Stimulated activated CD4-positive, alpha-beta T cell treated with anti-CD3 and anti-CD28 coated beads, Interleukin-1b, Interleukin-23, amount 100 ng/mL, for 48 hours (primary cell): ENCODE measurements around the gene WDR48.

ENCODE experiments used
- DNase-seq: peaks from one replicate; pipeline ENCODE4 v3.0.0-alpha.2; 2020

WDR48 gene

GRCh38 chr3:39125841-39126500, 74.2 kb downstream of the WDR48 start:
- DNase-seq = no peak

DNA sequence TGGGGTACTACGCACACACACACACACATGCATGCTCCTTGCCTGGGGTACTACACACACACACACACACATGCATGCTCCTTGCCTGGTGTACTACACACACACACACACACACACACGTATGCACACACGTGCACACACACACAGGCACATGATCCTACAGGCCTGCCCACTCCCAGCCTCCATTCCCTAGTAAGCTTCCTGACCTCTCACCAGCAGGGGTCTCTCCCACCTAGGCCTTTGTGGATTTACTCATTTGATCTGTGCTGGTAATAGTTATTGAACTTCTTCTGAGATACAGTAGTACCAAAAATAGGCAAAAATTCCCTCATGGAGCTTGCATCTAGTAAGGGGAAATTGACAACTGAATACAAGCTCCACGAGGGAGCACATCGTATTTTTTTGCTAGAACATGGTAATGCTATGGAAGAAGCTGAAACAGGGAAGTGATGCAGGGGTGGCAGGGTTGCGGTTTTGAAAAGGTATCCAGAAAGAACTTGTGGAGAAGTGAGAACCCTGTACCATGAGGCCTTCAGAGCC, 74.8 kb downstream of the WDR48 start:
- no peak for DNase-seq

GRCh38 chr3:39127269-39127907, 75.6 kb downstream of the WDR48 start:
- no peak for DNase-seq

- DNase-seq = no peak
Observed at GRCh38 chr3:39127908-39128304, 76.1 kb downstream of the WDR48 start.

DNA sequence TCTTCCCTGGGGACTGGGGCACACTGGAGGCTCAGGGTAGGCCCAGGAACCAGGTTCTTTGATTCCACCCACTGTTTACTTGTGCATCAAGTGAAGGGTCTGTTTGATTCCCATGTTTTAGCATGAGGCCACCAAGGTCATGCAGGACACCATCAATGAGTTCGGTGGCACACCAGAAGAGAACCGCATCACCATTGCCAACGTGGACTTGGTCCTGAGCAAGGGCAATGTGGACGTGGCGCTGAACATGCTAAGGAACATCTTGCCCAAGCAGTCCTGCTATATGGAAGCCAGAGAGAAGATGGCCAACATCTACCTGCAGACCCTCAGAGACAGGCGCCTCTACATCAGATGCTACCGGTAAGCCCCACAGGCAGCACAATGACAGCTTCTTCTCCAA, 77.1 kb downstream of the WDR48 start:
- DNase-seq = no peak

GRCh38 chr3:39130026-39130425, 78.2 kb downstream of the WDR48 start:
- DNase-seq = no peak

DNA sequence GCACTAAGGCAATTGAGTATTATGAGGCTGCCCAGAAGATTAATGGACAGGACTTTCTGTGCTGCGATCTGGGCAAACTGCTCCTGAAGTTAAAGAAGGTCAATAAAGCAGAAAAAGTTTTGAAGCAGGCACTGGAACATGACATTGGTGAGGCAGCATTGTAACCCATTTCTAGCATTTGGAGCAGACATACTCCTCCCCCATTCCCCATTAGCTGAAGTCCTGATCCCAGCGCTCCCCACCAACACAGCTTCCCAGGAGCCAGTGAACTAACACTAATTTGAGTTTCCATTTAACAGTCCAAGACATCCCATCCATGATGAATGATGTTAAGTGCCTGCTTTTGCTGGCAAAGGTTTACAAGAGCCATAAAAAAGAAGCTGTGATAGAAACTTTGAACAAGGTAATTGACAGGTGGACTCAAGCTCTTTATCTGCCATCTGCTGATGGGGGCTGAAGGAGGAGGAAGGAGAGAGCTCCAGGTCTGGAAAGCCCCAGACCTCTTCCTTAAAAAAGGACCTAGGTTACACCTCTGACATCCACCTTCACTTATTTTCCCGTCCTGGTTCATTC, 79.0 kb downstream of the WDR48 start:
- DNase-seq = no peak

GRCh38 chr3:39132096-39133092, 80.6 kb downstream of the WDR48 start:
- no peak for DNase-seq

DNA sequence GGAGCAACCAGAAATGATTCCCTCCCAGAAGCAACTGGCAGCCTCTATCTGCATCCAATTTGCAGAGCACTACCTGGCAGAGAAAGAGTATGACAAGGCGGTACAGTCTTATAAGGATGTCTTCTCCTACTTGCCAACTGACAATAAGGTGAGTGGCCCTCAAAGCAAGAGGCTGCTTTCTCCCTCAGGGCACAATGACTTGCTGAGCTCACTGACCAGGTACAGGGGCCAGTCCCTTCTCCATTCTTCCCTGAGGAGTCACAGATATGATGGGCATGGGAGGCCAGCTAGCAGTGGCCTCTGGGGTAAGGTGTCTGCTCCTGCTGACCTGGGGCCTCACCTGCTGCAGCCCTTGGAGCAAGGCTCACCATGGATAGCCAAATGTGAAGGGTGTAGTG, 81.3 kb downstream of the WDR48 start:
- DNase-seq = no peak

DNA sequence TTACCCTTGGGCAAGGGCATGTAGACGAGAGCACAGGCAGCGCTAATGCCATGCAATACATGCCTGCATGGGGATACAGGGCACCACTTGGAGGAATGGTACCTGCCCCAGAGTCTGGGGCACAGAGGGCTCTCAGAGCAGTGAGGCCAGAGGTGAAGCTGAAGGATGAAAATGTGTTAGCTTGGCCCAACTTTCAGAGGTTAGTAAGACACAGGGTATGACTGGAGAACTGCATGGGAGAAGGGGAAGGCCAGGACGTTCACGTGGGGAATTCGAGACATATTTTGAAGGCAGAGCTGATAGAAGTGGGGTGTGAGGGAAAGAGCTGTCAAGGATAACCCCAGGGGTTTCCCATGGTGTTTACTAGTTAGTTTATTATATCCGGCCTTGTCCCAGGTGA, 82.0 kb downstream of the WDR48 start:
- no peak for DNase-seq

DNA sequence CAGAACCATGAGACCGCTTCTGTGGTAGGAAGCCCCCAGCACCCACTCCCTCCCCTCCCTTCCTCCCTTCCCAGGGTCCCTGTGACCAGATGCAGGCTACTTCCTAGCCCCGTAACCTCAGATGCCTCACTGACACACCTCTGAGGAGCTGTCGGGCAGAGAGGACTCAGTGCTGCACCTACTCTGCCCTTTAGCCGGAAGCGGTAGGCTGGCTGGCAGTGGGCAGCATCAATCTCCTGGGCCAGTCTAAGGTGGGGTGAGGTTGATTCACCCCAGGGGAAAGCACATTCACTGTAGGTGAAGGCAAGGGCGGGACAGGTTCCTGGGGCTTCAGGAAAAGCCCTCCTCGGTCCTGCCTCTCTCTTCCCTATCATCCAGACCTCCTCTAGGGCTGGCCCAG, 82.5 kb downstream of the WDR48 start:
- no peak for DNase-seq

DNA sequence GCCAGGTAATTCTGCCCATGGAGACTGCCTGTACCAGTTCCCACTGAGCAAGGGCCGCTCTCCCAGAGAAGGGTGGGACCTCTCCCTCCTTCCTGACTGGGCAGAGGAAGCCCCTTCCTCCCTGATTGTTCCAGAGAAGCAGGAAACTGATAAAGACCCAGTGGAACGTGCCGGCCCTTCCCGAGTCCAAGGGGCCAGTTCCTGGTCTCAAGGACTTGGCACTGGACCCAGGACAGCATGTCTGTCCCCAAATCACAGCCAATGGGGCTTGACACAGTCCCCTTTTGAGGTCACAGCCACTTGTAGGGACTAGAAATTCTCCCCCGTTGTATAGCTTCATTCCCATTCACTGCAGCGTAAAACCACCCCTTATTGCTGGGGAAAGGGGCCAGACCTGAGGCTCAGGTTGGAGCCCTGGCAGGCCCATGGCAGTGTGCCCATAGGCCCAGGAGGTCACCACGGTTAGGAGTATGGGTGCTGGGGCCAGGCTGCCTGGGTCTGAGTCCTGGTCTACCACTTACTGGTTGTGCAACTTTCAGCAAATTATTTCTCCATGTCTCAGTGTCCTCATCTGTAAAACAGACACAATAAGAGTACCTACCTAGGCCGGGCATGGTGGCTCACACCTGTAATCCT, 83.5 kb downstream of the WDR48 start:
- DNase-seq = no peak

DNA sequence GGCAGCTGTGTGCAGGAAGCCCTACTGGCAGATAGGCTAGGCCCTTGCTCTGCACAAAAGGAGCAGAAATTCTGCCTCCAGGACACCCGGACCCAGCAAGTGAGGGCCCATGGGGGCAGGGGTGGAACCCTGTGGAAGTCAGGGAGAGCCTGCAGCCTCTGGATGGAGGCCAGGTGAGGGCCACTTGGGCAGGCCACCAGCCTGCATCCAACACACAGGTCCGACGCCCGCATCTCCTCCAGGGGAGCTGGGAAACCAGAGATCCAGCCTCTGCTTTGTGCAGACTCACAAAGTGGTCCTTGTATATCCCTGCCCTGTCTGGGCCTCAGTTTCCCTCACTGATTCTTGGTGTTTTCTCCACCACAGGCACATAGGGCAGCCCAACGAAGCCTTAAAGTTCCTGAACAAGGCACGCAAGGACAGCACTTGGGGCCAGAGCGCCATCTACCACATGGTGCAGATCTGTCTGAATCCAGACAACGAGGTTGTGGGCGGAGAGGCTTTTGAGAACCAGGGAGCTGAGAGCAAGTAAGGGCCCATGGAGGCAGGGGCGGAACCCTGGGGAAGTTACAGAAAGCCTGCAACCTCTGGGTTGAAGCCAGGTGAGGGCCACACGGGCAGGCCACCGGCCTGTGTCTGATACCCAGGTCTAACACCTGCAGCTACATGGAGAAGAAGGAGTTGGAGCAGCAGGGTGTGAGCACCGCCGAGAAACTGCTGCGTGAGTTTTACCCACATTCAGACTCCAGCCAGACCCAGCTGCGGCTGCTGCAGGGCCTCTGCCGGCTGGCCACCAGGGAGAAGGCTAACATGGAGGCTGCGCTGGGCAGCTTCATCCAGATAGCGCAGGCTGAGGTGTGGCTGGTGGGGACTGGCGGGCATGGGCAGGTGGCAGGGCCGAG, 85.0 kb downstream of the WDR48 start:
- DNase-seq = no peak

DNA sequence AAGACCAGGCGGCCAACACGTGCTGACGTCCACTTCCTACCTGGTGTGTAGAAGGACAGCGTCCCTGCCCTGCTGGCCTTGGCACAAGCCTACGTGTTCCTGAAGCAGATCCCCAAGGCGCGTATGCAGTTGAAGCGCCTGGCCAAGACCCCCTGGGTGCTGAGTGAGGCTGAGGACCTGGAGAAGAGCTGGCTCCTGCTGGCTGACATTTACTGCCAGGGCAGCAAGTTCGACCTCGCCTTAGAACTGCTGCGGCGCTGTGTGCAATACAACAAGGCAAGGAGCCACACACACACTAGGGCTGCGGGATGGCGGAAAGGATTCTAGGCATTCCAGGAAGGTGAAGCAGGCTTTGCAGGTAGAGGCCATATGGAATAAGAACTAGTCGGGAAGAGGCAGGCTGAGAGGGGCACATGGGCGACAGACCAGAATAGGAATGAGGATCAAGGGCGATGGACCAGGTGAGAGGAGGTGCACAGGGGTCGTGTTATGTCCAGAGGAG, 85.7 kb downstream of the WDR48 start:
- no peak for DNase-seq

DNA sequence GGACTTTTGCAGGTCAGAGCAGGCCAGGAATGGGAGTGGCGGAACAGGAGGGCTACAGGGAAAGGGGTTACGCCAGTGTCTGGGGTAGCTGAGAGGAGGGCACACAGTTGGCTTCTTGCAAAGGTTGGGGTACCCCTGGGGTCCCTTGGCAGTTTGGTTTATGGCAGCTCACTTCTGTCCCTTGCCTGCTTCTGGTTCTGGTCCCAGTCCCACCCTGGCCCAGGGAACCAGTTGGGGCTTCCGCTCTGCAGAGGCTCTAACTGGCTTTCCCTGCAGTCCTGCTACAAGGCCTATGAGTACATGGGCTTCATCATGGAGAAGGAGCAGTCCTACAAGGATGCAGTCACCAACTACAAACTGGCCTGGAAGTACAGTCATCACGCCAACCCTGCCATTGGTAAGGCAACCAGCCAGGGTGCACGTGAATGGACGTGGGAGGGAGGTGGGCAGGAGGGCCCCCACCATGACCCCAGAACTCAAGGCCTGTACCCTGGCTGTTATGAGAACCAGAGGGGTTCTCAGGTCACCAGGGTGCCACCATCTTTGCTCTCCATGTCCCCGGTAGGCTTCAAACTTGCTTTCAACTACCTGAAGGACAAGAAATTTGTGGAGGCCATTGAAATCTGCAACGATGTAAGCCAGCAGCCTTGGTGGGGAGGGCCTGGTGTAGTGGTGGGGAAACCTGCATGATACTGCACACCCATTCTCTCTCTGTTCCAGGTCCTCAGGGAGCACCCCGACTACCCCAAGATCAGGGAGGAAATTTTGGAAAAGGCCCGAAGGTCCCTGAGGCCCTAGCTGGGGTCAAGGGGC, 86.4 kb downstream of the WDR48 start:
- DNase-seq = no peak

DNA sequence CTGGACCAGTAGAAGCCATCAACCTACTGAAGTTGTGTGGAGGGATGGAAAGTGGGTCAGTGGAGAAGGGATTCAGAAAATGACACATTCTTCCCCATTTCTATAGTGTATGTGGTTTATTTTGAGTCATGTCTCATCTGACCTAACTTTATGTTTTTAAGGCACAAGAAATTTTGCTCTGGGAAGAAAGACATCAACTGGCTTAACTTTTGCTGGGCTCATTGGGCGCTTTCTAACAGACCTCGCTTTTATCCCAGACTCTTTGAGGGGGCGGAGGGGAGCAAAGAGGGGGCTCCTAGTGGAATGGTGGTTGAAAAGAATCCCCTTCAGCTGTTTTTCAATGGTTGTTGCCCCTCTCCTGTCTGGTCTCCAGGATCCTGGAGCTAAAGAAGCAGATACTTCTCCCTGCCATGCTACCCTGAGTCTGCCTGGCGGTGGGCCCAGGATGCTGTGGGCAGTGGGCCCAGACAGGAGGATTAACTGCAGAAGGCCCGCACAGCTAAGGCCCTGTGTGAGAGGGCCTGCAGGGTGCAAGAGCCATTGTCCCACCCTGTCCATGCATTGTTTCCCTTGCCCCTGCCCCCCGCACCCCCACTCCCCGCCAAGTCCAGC, 87.1 kb downstream of the WDR48 start:
- DNase-seq = no peak

- DNase-seq = no peak
Observed at GRCh38 chr3:39139442-39139841, 87.6 kb downstream of the WDR48 start.

DNA sequence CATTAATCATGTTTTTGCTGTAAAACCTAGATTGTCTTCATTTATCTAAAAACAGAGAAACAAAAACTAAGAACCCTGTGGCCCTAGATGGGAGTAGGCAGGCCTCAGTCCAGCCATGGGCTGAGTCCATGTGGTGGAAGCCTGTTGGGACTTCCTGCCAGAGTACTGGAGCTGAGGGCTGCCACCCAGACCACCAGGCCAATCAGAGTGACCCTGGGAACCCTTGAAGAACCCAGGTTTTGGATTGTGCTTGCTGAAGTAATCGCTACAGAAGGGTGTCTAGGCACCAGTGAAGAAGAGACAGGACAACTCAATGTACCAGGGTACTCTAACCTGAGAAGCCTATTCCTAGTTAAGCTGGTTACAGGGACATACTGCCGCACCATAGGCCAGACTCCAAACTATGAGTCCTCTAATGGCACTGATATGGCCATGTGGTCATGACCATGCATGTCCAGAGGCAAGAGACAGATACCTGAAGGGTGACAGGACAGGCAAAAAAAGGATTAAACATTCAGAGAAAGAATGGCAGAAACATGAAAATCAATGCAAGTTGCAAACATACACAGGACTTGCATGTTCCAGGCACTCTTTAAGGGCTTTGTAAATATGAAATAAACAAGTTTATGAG, 88.6 kb downstream of the WDR48 start:
- DNase-seq = no peak
